ENCODE measurements around the gene CD81.

DNA sequence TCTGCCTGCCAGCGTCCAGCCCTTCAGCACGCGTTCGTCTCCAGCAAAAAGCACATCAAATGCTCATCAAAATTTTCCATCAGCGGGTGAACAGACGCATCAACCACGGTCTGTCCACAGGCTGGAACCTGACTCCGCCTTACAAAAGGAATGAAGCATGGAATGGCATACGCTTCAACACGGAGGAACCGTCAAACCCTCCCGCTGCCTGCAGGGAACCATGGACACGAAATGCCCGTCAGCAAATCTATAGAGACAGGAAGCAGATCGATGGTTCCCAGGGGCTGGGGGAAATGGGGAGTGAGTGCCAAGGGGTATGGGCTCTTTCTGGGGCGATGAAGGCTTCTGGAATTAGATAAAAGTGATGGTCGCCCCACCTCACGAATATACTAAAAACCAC is 39.7 kb downstream of the CD81 start:
- no peak for TF ChIP-seq CTCF (IDR thresholded peaks at IDR 0.05)
- no peak for TF ChIP-seq POLR2A (IDR thresholded peaks at IDR 0.05)

Data from transverse colon (tissue), 3 donors.